Pancreas (tissue), 10 donors: ENCODE results near the gene ARHGAP32. TPM values are rescaled to one million over a fixed set of nuclear protein-coding genes. Genes with fewer than 3 reads are reported as not detected.

ENCODE experiments used
- ATAC-seq, 4 donors: fragments of 200-7000 bp; cut with Tn5 transposase; one replicate each; pipeline versions ENCODE4 v1.8.0 to v1.9.1; 2020; ENCODE audit warnings: mild to moderate bottlenecking in 4 of 4, moderate library complexity in 4 of 4
- DNase-seq, 6 donors: peaks; one replicate each; pipeline ENCODE4 v3.0.0-alpha.2; 2020
- FAIRE-seq: peaks from 2 replicates; lab custom pipeline; 2012; peaks lifted over from hg19 to GRCh38; lab: Jason Lieb, UNC
- H3K27ac ChIP-seq, 4 donors: fragments of 200-600 bp; sonication (generic); 1 replicate in 3 of 4; 2 replicates in 1 of 4; pipeline versions ENCODE4 v1.5.0 to v1.8.0; 2020
- H3K27me3 ChIP-seq, 4 donors: fragments of 200-600 bp; one replicate each; pipeline ENCODE4 v1.8.0; 2021
- H3K36me3 ChIP-seq, 3 donors: fragments of 200-600 bp; sonication (generic) in 1 of 3; one replicate each; pipeline versions ENCODE4 v1.5.0 to v1.8.0; 2020 to 2021
- H3K4me1 ChIP-seq, 3 donors: fragments of 200-600 bp; one replicate each; pipeline ENCODE4 v1.8.0; 2021
- H3K4me3 ChIP-seq, 4 donors: fragments of 200-600 bp; sonication (generic) in 2 of 4; one replicate each; pipeline versions ENCODE4 v1.5.0 to v1.8.0; 2020 to 2021
- H3K9me3 ChIP-seq, 4 donors: fragments of 200-600 bp; one replicate each; pipeline ENCODE4 v1.8.0; 2021
- CTCF ChIP-seq, 4 donors: fragments of 200-600 bp; sonication (generic) in 3 of 4; IDR thresholded peaks; one replicate each; pipeline versions ENCODE4 v1.5.0 to v1.8.0; 2021; ENCODE audit warnings: antibody characterized with exemption in 4 of 4
- WGBS, 2 donors: extraction: QIAGEN DNeasy Blood & Tissue Kit; methylation state at CpG; one replicate each; pipeline ENCODE4 v1.1.7; 2013; 5-methylcytosine and 5-hydroxymethylcytosine counted together
- intact Hi-C, 3 donors: fragments of 100-400 bp; cut with DNase I; formaldehyde crosslinking; loops; one replicate each; pipeline versions ENCODE4 v1.11.1 to v1.14.2; 2022
- polyA plus RNA-seq, 2 donors: library from polyadenylated mRNA; stranded (reverse); fragments of 200-250 nt; gene quantifications; one replicate each; pipeline ENCODE4 v1.2.3, GENCODE V29; 2013
- total RNA-seq, 6 donors: library from RNA; stranded (reverse); fragmentation: NEBNext Ultra II Directional in 4 of 6; extraction: Animal tissue kit (Norgen Biotek cat#: 25700) in 4 of 6; gene quantifications; one replicate each; pipeline versions ENCODE4 v1.2.1 to v1.2.4, GENCODE V29; 2021 to 2023
- donor health status: healthy with polysubstance abuse.
- donor health status: DM: no; HTN: no; CAD: no; lungs with moderate emphysema.
- donor health status: DM: no; HTN: no; CAD: no.
- donor health status: control.
- donor health status: control.
- donor health status: Bipolar disorder and iron deficiency.
- donor health status: DM: yes; HTN: yes; CAD: no.
- donor health status: DM: no; HTN: no; CAD: no.
- donor health status: DM: no; HTN: no; CAD: no.
- donor health status: DM: yes; HTN: yes; CAD: no.

ARHGAP32 gene
- total and polyA plus RNA-seq, 8 donors: 5.0 to 36.6 (median 22.3) TPM

- intact Hi-C loops: no loop called here
- Histone ChIP-seq H3K36me3 (no peaks in the 10 kb centered on the region), H3K4me1 (no peaks in the 10 kb centered on the region), H3K27me3 (no peaks in the 10 kb centered on the region), H3K27ac (no peak overlapping the region), H3K9me3 (no peaks in the 10 kb centered on the region), H3K4me3 (no peak overlapping the region)
- ATAC-seq: no peak
- no peak for TF ChIP-seq CTCF (IDR thresholded peaks at IDR 0.05)
- WGBS, 2 donors: 95 to 97% methylated on average over 11 of the region's 11 CpGs
- DNase-seq: peak in 1 of 6 donors; percentile 41
- no peak for FAIRE-seq
These were observed 135.2 kb downstream of the ARHGAP32 start for GRCh38 chr11:129056916-129057315.

- intact Hi-C loops: no loop called here
- no peak for DNase-seq
- H3K4me1 ChIP-seq: no peaks in the 10 kb centered on the region
- no peaks in the 10 kb centered on the region for H3K9me3 ChIP-seq
- H3K27me3 ChIP-seq: no peaks in the 10 kb centered on the region
- ATAC-seq: no peak
- no peak overlapping the region for H3K4me3 ChIP-seq
- TF ChIP-seq CTCF (IDR thresholded peaks at IDR 0.05): no peak
- H3K36me3 ChIP-seq: no peaks in the 10 kb centered on the region
- no peak for FAIRE-seq
- H3K27ac ChIP-seq: no peak overlapping the region
These were observed 136.9 kb downstream of the ARHGAP32 start for GRCh38 chr11:129055196-129055595.

- FAIRE-seq (no peak), DNase-seq (no peak), ATAC-seq (no peak)
- no peak overlapping the region for H3K4me3 ChIP-seq
- intact Hi-C loops: no loop called here
- H3K9me3 ChIP-seq: no peaks in the 10 kb centered on the region
- H3K27ac ChIP-seq: no peak overlapping the region
- no peaks in the 10 kb centered on the region for H3K36me3 ChIP-seq
- H3K27me3 ChIP-seq: no peaks in the 10 kb centered on the region
- no peak for TF ChIP-seq CTCF (IDR thresholded peaks at IDR 0.05)
- no peaks in the 10 kb centered on the region for H3K4me1 ChIP-seq
- whole genome bisulfite sequencing, 2 donors: 92 to 93% methylated on average over 4 of the region's 4 CpGs
These were observed 143.2 kb downstream of the ARHGAP32 start for GRCh38 chr11:129048911-129049310.

- H3K9me3 ChIP-seq: no peaks in the 10 kb centered on the region
- TF ChIP-seq CTCF (IDR thresholded peaks at IDR 0.05): no peak
- WGBS, 2 donors: 95 to 96% methylated on average over 5 of the region's 5 CpGs
- H3K27ac ChIP-seq: no peak overlapping the region
- H3K36me3 ChIP-seq: no peaks in the 10 kb centered on the region
- no peaks in the 10 kb centered on the region for H3K4me1 ChIP-seq
- DNase-seq: no peak
- ATAC-seq: no peak
- intact Hi-C loops: no loop called here
- FAIRE-seq: no peak
- no peak overlapping the region for H3K4me3 ChIP-seq
- H3K27me3 ChIP-seq: no peaks in the 10 kb centered on the region
These were observed 147.0 kb downstream of the ARHGAP32 start for GRCh38 chr11:129045150-129045549.

GRCh38 chr11:129042503-129042902, 149.6 kb downstream of the ARHGAP32 start:
- TF ChIP-seq CTCF (IDR thresholded peaks at IDR 0.05): no peak

More at GRCh38 chr11:129042503-129042902, 149.6 kb downstream of the ARHGAP32 start:
- WGBS, 2 donors: 96% methylated on average over 4 of the region's 4 CpGs
- FAIRE-seq (no peak), ATAC-seq (no peak), DNase-seq (no peak)
- H3K4me1 ChIP-seq: no peaks in the 10 kb centered on the region
- H3K27me3 ChIP-seq: no peaks in the 10 kb centered on the region
- no peak overlapping the region for H3K4me3 ChIP-seq
- intact Hi-C loops: no loop called here
- no peak overlapping the region for H3K27ac ChIP-seq
- no peaks in the 10 kb centered on the region for H3K9me3 ChIP-seq
- H3K36me3 ChIP-seq: peaks cover 0 to 5% (median 0%) of the 10 kb centered on the region in 3 donors
